ENCODE measurements around the gene CLN5. TPM values are rescaled to one million over a fixed set of nuclear protein-coding genes. Genes with fewer than 3 reads are reported as not detected.

The CLN5 gene
- total RNA-seq, 2 experiments from 2014 or later, result 14.5 to 16.9 TPM

DNA sequence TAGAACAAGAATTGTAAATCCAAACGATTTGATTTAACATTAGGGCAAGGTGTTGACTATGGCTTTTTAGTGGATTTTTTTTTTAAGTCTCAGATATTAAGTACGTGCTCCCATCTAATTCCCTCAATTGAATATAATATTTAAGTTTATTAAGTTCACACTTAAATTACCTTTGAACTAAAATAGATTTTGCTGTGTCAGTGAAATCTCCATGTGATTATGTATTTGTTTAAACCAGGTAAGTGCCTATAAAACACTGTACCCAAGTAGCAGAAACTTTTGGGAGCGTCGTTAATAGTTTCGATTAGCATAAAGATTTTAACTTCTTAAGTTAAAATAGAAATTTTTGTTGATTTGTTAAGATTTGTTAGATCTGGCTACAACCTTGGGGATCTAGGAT lies 1.6 kb downstream of the CLN5 start:
- CTCF ChIA-PET, result interaction anchor here (0.9 to 3.3 kb wide), 4 partner anchors 8 to 29 kb away, joined by 3 to 26 read pairs (median 12); no protein-coding TSS in a partner anchor
- Mint-ChIP-seq H3K27ac (no peak overlapping the region), H3K4me1 (ENCODE audit: low read depth) (peaks cover 32% of the 10 kb centered on the region), H3K27me3 (no peaks in the 10 kb centered on the region), H3K4me3 (peak overlapping the region; percentile 96), H3K9me3 (no peaks in the 10 kb centered on the region), H3K36me3 (ENCODE audit: low read depth) (peaks cover 35% of the 10 kb centered on the region)
- TF ChIP-seq, protein P1, sequence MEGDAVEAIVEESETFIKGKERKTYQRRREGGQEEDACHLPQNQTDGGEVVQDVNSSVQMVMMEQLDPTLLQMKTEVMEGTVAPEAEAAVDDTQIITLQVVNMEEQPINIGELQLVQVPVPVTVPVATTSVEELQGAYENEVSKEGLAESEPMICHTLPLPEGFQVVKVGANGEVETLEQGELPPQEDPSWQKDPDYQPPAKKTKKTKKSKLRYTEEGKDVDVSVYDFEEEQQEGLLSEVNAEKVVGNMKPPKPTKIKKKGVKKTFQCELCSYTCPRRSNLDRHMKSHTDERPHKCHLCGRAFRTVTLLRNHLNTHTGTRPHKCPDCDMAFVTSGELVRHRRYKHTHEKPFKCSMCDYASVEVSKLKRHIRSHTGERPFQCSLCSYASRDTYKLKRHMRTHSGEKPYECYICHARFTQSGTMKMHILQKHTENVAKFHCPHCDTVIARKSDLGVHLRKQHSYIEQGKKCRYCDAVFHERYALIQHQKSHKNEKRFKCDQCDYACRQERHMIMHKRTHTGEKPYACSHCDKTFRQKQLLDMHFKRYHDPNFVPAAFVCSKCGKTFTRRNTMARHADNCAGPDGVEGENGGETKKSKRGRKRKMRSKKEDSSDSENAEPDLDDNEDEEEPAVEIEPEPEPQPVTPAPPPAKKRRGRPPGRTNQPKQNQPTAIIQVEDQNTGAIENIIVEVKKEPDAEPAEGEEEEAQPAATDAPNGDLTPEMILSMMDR (IDR thresholded peaks at IDR 0.05), result no peak
- DNase-seq (no peak), ATAC-seq (no peak)
- intact Hi-C loops (cut with micrococcal nuclease), result loop anchor here (2.0 kb wide), 1 partner anchor 33 kb away; the partner anchor contains the start of gene FBXL3
- POLR2A ChIA-PET, result interaction anchor here (0.9 to 3.4 kb wide), 5 partner anchors 8 to 32 kb away, joined by 3 to 49 read pairs (median 11); partner anchors contain the start of gene FBXL3

DNA sequence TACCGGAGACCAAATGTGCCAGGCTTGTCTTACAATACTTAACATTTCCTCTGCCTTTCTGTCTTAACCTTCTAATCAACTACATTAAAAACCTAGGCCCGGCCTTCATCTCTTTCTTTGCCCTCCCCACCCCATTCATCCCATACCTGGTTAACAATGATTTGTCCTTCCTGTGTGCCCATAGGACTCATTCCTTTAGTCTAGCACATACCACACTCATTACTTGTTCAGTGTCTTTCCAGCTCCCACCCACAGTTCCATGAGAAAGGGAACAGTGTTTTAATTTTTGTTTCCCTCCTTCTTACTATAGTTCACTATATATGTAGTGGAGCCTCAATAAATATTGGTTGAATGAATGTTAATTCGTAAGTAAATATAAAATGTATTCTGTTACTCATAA lies 2.4 kb downstream of the CLN5 start:
- Mint-ChIP-seq H3K4me3 (peak overlapping the region; percentile 4), H3K4me1 (ENCODE audit: low read depth) (peaks cover 32% of the 10 kb centered on the region), H3K27ac (peak overlapping the region; percentile 3), H3K9me3 (no peaks in the 10 kb centered on the region), H3K27me3 (no peaks in the 10 kb centered on the region), H3K36me3 (ENCODE audit: low read depth) (peaks cover 44% of the 10 kb centered on the region)
- CTCF ChIA-PET, result interaction anchor here (2.2 to 3.3 kb wide), 3 partner anchors 7 to 13 kb away, joined by 6 to 26 read pairs (median 17); no protein-coding TSS in a partner anchor
- ATAC-seq (no peak), DNase-seq (no peak)
- POLR2A ChIA-PET, result no interaction called here
- TF ChIP-seq, protein P1 (IDR thresholded peaks at IDR 0.05), result no peak
- intact Hi-C loops (cut with micrococcal nuclease), result no loop called here

DNA sequence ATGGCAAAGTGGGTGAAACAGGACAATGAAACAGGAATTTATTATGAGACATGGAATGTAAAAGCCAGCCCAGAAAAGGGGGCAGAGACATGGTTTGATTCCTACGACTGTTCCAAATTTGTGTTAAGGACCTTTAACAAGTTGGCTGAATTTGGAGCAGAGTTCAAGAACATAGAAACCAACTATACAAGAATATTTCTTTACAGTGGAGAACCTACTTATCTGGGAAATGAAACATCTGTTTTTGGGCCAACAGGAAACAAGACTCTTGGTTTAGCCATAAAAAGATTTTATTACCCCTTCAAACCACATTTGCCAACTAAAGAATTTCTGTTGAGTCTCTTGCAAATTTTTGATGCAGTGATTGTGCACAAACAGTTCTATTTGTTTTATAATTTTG lies 8.6 kb downstream of the CLN5 start:
- ATAC-seq, result no peak
- Mint-ChIP-seq H3K4me3 (no peak overlapping the region), H3K36me3 (ENCODE audit: low read depth) (peaks cover 51% of the 10 kb centered on the region), H3K27ac (no peak overlapping the region), H3K4me1 (ENCODE audit: low read depth) (peaks cover 28% of the 10 kb centered on the region), H3K9me3 (no peaks in the 10 kb centered on the region), H3K27me3 (no peaks in the 10 kb centered on the region)
- no peak for DNase-seq
- TF ChIP-seq, protein P1 (IDR thresholded peaks at IDR 0.05), result no peak
- CTCF ChIA-PET, result interaction anchor here (0.8 to 4.4 kb wide), 4 partner anchors 8 to 21 kb away, joined by 3 to 26 read pairs (median 10); partner anchors contain the start of gene CLN5
- POLR2A ChIA-PET, result interaction anchor here (1.7 to 2.4 kb wide), 2 partner anchors 7 to 26 kb away, joined by 5 to 17 read pairs; partner anchors contain the start of gene FBXL3
- intact Hi-C loops (cut with micrococcal nuclease), result loop anchor here (10.0 kb wide), 1 partner anchor 474 kb away; no protein-coding TSS in a partner anchor

DNA sequence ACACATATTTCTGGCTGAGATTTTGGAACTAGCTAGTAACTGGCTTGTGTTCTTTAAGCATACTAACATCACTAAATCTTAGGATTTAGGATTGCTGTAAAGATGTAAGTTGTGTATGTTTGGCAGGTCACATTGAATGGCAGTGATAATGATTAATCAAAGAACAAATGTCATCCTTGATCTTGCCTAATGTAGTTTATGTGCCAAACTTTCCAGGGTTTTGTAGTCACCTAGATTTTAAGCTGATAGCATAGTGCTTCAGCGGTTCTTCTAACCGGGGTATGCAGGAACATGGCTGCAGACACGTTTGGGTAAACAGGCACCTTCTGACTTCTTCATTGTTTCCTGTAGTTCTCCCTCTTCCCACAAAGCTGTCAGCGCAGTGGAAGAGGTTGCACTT lies 9.7 kb downstream of the CLN5 start:
- Mint-ChIP-seq H3K9me3 (no peaks in the 10 kb centered on the region), H3K36me3 (ENCODE audit: low read depth) (peaks cover 43% of the 10 kb centered on the region), H3K27me3 (no peaks in the 10 kb centered on the region), H3K27ac (peak overlapping the region; percentile 54), H3K4me1 (ENCODE audit: low read depth) (peaks cover 30% of the 10 kb centered on the region), H3K4me3 (no peak overlapping the region)
- intact Hi-C loops (cut with micrococcal nuclease), result loop anchor here (10.0 kb wide), 1 partner anchor 473 kb away; no protein-coding TSS in a partner anchor
- TF ChIP-seq, protein P1 (IDR thresholded peaks at IDR 0.05), result no peak
- ATAC-seq, result no peak
- ChIA-PET CTCF (interaction anchor here (1.1 to 4.4 kb wide), 10 partner anchors 9 to 50 kb away, joined by 3 to 26 read pairs (median 4); partner anchors contain the start of gene CLN5), POLR2A (interaction anchor here (0.9 to 2.4 kb wide), 3 partner anchors 9 to 25 kb away, joined by 3 to 17 read pairs (median 8); partner anchors contain the start of gene FBXL3)
- no peak for DNase-seq

All from activated CD8-positive, alpha-beta T cell treated with anti-CD3 and anti-CD28 coated beads for 36 hours (primary cell).